NCI-H1436 (cell line): ENCODE results near the gene AXDND1.
"Not testable (repeated sequence)": the region's sequence is repeated elsewhere in the genome, so short reads cannot be mapped to it uniquely, and the experiment has no call there.

ENCODE experiments used
- DNase-seq: peaks from one replicate; lab custom pipeline; 2025; lab: John Stamatoyannopoulos, UW

Gene AXDND1

GRCh38 chr1:179476484-179476883 lies 110.7 kb downstream of the AXDND1 start:
- no peak for DNase-seq

- no peak for DNase-seq
Observed at GRCh38 chr1:179478370-179478769, 112.6 kb downstream of the AXDND1 start.

GRCh38 chr1:179490611-179491010 lies 124.8 kb downstream of the AXDND1 start:
- no peak for DNase-seq

- no peak for DNase-seq
Observed at GRCh38 chr1:179493323-179493722, 127.6 kb downstream of the AXDND1 start.

GRCh38 chr1:179506199-179506598 lies 140.4 kb downstream of the AXDND1 start:
- no peak for DNase-seq

- no peak for DNase-seq
Observed at GRCh38 chr1:179509384-179509783, 143.6 kb downstream of the AXDND1 start.

GRCh38 chr1:179510038-179510437 lies 144.3 kb downstream of the AXDND1 start:
- no peak for DNase-seq

GRCh38 chr1:179516976-179517705 lies 151.4 kb downstream of the AXDND1 start:
- no peak for DNase-seq

- not testable (repeated sequence) for DNase-seq
Observed at GRCh38 chr1:179518544-179518943, 152.8 kb downstream of the AXDND1 start.

- DNase-seq, result no peak
Observed at GRCh38 chr1:179529482-179530195, 163.9 kb downstream of the AXDND1 start.

- no peak for DNase-seq
Observed at GRCh38 chr1:179530352-179530751, 164.6 kb downstream of the AXDND1 start.

- no peak for DNase-seq
Observed at GRCh38 chr1:179541774-179542173, 176.0 kb downstream of the AXDND1 start.

- no peak for DNase-seq
Observed at GRCh38 chr1:179545321-179545720, 179.6 kb downstream of the AXDND1 start.

GRCh38 chr1:179547021-179547535 lies 181.3 kb downstream of the AXDND1 start:
- DNase-seq, result no peak

GRCh38 chr1:179548666-179549367 lies 183.0 kb downstream of the AXDND1 start:
- DNase-seq, result no peak

GRCh38 chr1:179549368-179549700 lies 183.6 kb downstream of the AXDND1 start:
- no peak for DNase-seq

- peak; percentile 75 for DNase-seq
Observed at GRCh38 chr1:179550746-179551682, 185.2 kb downstream of the AXDND1 start.

- no peak for DNase-seq
Observed at GRCh38 chr1:179554427-179554826, 188.7 kb downstream of the AXDND1 start.

GRCh38 chr1:179558078-179558477 lies 192.3 kb downstream of the AXDND1 start:
- DNase-seq, result no peak

GRCh38 chr1:179575497-179576314 lies 209.9 kb downstream of the AXDND1 start, which contains the start of gene NPHS2:
Gene NPHS2, minus strand, starts transcription at chr1:179575948. Its CDS starts 84 bp downstream, at chr1:179575864.
- DNase-seq, result no peak

- DNase-seq, result no peak
Observed at GRCh38 chr1:179576509-179576908, 210.7 kb downstream of the AXDND1 start.
